Kidney epithelial cell (primary cell): Measurements from ENCODE around the gene BEX2. TPM values are rescaled to one million over a fixed set of nuclear protein-coding genes. Genes with fewer than 3 reads are reported as not detected.
A peak's percentile ranks its signal among the peaks of the same experiment; 100 is the strongest.
"Not testable (repeated sequence)": the region's sequence is repeated elsewhere in the genome, so short reads cannot be mapped to it uniquely, and the experiment has no call there.

Experiments used
- DNase-seq: peaks from one replicate; pipeline ENCODE4 v3.0.0-alpha.2; 2010; ENCODE audit warnings: low read depth
- H3K27me3 ChIP-seq: 2 replicates; pipeline ENCODE4 v1.6.0; 2011; ENCODE audit warnings: low read length; ENCODE audit not compliant: control insufficient read depth, insufficient read depth
- H3K36me3 ChIP-seq: 2 replicates; pipeline ENCODE4 v1.5.1; 2011; ENCODE audit warnings: low read length; ENCODE audit not compliant: control insufficient read depth, insufficient read depth
- H3K4me3 ChIP-seq: 2 replicates; pipeline ENCODE4 v1.5.1; 2011; ENCODE audit warnings: low read depth, mild to moderate bottlenecking, control low read depth, low read length
- total RNA-seq: library from RNA; depleted of rRNA; stranded (reverse); fragments of >200 nt; gene quantifications from 2 replicates; pipeline ENCODE4 v1.2.3, GENCODE V29; 2015
- TF ChIP-seq, protein P1 (sequence below): IDR thresholded peaks from 2 replicates; pipeline ENCODE4 v1.5.1; 2011; ENCODE audit warnings: mild to moderate bottlenecking, moderate library complexity, low read length, control low read depth, inconsistent platforms; ENCODE audit not compliant: insufficient read depth, poor library complexity, severe bottlenecking

BEX2 gene
- total RNA-seq, 1 donor from 2014 or later: 81.3 TPM

DNA sequence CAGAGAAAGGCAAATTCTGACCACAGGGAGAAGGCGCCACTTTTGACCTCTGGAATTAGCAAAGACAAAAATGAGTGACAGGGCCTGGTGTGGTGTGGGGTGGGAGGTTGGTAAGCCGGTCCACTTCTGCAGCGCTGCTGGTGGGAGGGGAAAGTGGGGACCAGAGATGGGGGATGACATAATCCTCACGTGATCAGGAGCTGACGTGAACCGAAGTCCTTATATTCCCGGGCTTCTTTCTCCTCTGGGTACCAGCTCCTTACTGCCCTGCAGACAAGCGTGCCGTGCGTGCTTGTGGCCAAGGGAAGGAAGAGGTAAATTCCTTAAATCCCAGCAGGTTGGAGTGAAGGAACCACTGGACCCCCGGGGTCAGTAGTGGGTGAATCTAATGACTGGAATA lies 19.2 kb upstream of the BEX2 start, which contains the start of gene TCEAL7:
Gene TCEAL7, plus strand, starts transcription at position 249 of the 400 bp plus-strand sequence. CDS start 1,165 bp downstream, outside the sequence.
- no peak for DNase-seq
- no peaks in the 10 kb centered on the region for H3K36me3 ChIP-seq
- peak within 1 kb of the TSS; percentile 37 for H3K4me3 ChIP-seq
- TF ChIP-seq, protein P1, sequence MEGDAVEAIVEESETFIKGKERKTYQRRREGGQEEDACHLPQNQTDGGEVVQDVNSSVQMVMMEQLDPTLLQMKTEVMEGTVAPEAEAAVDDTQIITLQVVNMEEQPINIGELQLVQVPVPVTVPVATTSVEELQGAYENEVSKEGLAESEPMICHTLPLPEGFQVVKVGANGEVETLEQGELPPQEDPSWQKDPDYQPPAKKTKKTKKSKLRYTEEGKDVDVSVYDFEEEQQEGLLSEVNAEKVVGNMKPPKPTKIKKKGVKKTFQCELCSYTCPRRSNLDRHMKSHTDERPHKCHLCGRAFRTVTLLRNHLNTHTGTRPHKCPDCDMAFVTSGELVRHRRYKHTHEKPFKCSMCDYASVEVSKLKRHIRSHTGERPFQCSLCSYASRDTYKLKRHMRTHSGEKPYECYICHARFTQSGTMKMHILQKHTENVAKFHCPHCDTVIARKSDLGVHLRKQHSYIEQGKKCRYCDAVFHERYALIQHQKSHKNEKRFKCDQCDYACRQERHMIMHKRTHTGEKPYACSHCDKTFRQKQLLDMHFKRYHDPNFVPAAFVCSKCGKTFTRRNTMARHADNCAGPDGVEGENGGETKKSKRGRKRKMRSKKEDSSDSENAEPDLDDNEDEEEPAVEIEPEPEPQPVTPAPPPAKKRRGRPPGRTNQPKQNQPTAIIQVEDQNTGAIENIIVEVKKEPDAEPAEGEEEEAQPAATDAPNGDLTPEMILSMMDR: no peak
- no peaks in the 10 kb centered on the region for H3K27me3 ChIP-seq

DNA sequence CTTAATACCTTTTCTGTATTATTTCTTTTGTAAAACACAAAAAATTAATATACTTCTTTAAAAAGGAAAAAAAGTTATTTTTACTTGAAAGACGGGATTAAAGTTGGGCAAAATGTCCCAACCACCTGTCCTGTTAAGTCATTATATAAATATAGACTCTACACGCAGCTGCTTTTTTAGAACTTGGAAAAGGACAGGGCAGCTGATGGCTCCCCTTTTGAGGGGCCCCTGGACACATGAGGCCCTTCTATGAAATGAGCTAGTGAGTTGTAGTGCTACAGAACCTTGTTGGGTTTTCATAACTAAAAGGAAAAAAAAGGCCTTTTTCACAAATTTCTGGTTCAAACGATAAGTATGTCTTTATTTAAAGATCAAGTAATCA lies 600 bp upstream of the BEX2 start:
- TF ChIP-seq, protein P1: no peak
- H3K4me3 ChIP-seq: no peak overlapping the region
- peaks cover 2% of the 10 kb centered on the region for H3K27me3 ChIP-seq
- H3K36me3 ChIP-seq: no peaks in the 10 kb centered on the region
- no peak for DNase-seq

DNA sequence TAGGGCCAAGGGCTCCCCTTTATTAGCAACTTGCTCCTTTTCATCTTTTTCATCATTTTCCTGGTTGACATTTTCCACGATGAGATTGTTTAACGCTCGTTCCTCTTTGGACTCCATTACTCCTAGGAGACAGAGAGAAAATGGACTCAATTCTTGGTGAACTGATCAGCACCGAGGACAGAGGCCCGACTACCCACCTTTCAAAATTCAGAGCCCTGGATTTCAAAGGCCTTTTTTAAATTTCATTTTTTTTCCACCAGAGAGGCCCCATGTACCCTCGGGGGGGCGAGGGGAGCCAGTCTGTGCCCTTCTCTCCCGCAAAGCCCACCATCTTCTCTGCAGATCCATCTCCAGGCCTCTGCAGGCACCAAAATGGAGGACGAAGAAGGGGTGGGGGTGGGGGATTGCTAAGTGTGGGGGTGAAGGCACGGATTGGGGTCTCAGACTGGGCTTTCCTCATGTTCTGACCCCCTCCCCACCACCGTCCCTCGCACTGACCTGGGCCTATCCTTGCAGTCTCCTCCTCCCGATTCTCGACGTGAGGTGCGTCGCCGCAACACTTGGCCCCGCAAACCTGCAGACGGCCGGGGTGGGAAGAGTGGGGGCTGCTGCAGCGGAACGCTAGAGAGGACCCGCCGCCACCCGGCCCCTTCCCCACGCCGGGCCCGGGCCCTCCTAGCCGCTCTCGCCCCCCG lies 783 bp downstream of the BEX2 start:
- DNase-seq: no peak
- Histone ChIP-seq H3K36me3 (no peaks in the 10 kb centered on the region), H3K27me3 (peaks cover 2% of the 10 kb centered on the region), H3K4me3 (peak overlapping the region; percentile 67)
- TF ChIP-seq, protein P1: no peak

DNA sequence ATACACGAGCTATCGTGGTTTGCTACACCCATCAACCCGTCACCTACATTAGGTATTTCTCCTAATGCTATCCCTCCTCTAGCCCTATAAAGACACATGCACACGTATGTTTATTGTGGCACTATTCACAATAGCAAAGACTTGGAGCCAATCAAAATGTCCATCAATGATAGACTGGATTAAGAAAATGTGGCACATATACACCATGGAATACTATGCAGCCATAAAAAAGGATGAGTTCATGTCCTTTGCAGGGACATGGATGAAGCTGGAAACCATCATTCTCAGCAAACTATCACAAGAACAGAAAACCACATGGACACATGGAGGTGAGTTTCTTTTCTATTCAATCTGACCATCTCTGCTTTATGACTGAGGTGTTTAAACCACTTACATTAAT lies 5.1 kb downstream of the BEX2 start:
- H3K27me3 ChIP-seq, H3K4me3 ChIP-seq, H3K36me3 ChIP-seq, DNase-seq: not testable (repeated sequence)

DNA sequence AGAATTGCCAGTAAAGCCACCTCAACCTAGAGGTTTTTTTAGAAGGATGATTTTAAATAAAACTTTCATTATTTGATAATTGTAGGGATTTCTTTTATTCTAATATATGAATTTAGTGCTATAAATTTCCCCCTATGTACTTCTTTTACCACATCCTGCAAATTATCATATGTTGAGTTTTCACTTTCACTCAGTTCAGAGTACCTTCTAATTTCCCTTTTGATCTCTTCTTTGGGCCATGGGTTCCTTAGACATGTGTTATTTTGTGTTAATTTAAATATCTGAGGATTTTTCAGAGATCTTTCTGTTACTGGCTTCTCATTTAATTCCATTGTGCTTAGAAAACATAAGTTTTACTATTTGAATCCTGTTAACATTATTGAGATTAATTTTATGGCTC lies 6.1 kb downstream of the BEX2 start:
- DNase-seq: no peak
- H3K27me3 ChIP-seq: peaks cover 2% of the 10 kb centered on the region
- H3K4me3 ChIP-seq: no peak overlapping the region
- TF ChIP-seq, protein P1: no peak
- H3K36me3 ChIP-seq: no peaks in the 10 kb centered on the region

DNA sequence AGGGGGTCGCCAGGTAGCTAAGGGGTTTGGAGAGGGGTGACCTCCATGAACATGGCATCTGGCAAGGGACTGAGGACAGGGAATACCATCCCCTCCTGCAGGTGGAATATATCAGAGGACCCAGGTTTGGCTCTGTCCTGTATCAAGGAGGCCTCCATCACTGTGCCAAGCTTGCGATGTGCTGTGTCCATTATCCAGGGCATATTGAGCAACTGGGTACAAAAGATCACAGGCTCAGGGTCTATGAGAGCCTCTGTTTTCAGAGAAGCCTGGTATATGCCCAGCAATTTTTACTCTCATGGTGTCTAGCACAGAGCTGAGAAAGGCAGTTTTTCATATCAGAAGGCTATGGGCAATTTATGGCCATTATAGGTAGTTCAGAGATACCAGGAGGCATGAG lies 17.7 kb downstream of the BEX2 start:
- TF ChIP-seq, protein P1: no peak

More for the DNA sequence above, 17.7 kb downstream of the BEX2 start:
- Histone ChIP-seq H3K4me3 (no peak overlapping the region), H3K27me3 (no peaks in the 10 kb centered on the region), H3K36me3 (no peaks in the 10 kb centered on the region)
- no peak for DNase-seq
